Measurements from ENCODE around the gene SETD1A.

- peak; percentile 85 for TF ChIP-seq CTCF (IDR thresholded peaks at IDR 0.05; ENCODE audit: insufficient read depth, low read length)
- TF ChIP-seq POLR2AphosphoS5 (IDR thresholded peaks at IDR 0.05; ENCODE audit: low read depth) = no peak; the same call in 1 of the 2 replicates
- TF ChIP-seq SPI1 (IDR thresholded peaks at IDR 0.05; ENCODE audit: borderline replicate concordance, low read depth) = no peak
Measured at GRCh38 chr16:30953511-30954124, 3.9 kb upstream of the SETD1A start.
